GM13977 (cell line): Measurements from ENCODE around the gene PHF12.

ENCODE experiments used
- DNase-seq: peaks from one replicate; pipeline ENCODE4 v3.0.0; 2012; ENCODE audit warnings: low spot score
- CTCF ChIP-seq: IDR thresholded peaks from 2 replicates; pipeline ENCODE4 v1.5.1; 2012; ENCODE audit warnings: mild to moderate bottlenecking, control low read depth; ENCODE audit not compliant: insufficient read depth; ENCODE audit errors: extremely low read depth, missing control alignments
- in situ Hi-C: fragments of 300-500 bp; cut with MboI; formaldehyde crosslinking; loops from one replicate; pipeline ENCODE4 v1.12.0; 2022; ENCODE audit warnings: low sequenced_read_pairs, low pct_unique_long_range_greater_than_20kb, mixed read lengths, inconsistent platforms; ENCODE audit not compliant: unreplicated experiment

The PHF12 gene

DNA sequence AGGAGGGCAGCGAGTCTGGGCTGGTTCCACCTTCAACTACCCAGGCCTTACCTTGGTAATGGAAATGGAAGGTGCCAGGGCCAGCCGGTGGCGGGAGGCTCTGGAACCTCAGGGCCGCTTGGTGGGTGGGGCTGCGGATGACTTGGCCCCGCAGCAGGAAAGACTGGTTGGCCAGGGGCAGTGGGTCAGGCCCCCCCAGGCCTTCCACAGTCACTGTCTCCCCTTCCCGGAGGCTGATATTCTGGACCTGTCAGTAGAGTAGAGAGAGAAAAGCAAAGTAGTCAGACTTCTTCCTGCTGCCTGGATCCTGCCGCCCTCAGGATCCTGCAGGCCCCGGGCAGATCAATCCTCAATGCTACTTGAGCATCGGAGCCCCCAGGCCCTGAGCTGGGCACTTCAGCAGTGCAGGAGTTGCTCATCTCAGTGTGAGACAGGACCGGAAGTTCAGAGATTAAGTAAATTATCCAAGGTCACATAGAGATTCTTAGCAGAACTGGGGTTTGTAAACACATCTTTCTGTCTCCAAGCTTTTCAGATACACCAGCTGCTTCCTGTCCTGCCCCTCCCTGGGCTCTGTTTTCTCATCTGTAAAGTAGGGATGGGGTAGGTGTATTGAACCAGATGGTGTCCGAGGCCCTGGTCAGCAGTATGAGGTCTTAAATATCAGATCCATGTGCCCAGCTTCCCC, 18.5 kb upstream of the PHF12 start:
- TF ChIP-seq CTCF = no peak
- DNase-seq = no peak
- in situ Hi-C loops = loop anchor here (10.0 kb wide), 1 partner anchor 135 kb away; no protein-coding TSS in a partner anchor

DNA sequence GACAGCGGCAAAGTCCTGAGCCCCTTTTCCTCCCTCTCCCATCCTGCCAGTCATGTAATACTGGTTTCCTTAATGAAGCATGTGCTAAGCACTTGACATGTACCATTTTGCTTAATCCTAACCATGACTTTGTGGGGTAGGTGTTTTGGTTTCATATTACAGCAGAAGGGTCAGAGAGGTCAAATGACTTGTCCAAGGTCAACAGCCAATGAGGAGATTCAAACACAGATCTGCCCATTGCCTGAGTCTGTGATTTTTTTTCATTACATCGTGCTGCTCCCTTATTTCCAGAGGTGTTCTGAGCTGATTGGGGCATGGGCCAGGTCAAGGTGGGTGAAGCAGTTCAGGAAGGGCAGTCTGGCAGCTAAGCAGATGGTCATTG, 17.6 kb upstream of the PHF12 start:
- DNase-seq = no peak
- in situ Hi-C loops = no loop called here
- no peak for TF ChIP-seq CTCF

DNA sequence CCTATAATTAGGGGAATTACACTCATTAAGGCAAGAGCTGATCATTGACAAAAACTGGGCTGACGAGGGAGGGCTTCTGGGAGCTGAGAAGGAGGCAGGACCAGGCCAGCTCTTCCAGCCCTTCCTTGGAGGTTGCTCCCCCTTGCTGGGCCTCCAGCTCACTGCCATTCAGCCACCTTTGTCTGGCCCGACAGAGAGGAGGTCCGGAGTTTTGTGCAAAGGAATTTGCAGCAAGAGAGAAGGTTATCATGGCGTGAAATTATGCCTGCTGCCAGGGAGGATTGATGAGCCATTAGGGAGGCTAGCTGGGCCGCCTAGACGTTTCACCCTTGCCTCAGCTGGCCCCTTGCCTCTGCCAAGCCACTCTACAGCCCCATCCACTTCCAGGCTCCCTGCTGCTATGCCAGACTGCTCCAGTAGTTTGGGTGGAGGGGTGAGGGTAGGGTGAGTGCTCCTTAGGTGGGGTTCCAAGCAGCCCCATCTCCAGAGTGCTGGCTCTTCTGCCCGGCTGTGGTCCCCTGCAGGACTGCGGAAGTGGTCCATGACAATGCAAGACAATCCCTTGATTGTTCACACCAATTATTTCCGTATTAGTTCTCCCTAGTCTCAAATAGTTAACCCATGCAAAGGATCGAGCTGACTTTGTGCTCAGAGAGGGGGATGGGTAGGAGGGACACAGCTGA, 17.1 kb upstream of the PHF12 start:
- no peak for TF ChIP-seq CTCF
- DNase-seq = no peak
- in situ Hi-C loops = no loop called here

DNA sequence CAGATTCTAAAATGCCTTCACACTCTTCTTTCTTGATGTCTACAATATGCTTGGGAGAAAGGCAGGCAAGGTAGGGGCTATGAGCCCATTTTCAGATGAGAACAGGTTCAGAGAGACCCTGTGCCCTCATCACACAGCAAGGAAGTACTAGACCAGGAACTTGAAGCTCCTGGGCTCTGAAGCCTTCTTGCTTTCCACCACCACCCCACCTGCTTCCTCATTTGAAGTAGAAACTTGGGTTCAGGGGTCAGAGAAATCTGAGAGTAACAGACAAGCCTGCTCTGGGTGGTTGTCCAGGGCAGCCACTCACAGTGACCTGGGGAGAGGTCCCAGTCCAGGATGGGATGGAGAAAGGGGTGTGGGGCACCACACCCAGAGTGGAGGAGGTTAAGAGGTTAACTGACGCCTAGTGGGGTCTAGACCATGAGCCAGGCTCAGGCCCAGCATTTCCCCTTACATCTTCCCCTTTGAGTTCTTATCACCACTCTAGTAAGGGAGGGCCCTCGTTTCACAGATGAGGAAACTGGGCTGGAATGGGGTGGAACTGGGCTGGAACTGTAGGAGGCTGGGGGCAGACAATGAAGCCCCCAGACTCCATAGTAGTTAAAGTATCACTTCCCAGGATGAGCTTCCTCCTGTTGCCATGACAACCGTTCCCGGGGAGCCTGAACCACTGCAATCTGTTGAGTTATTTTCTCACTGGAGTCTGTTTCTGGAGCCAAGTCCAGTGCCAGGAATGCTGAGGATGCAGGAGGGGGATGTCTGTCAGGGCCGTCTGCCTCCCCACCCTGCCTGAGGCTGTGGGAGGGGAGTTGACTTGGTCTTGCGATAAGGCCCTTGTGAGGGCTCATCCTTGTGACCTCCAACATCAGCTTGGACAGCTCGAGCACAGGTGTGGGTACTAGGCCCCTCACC, 16.2 kb upstream of the PHF12 start:
- no peak for TF ChIP-seq CTCF
- in situ Hi-C loops = no loop called here
- no peak for DNase-seq

DNA sequence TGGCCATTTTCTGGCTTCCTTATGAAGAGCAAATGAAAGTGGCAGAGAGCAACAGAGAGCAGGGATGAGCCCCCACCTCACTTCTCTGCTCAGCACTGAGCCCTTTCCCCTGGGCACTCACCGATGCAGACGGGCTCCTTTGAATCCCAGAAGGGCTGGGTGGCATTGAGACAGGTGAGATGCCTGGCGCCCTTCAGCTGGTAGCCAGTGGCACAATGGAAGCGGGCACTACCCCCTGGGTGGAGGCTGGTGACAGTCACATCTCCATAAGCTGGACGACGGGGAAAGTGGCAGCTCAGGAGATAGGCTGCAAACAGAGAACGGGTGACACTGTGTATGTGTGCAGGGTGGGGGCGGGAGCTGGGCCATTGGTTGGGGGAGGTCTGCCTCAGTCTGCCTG, 12.5 kb upstream of the PHF12 start:
- TF ChIP-seq CTCF = no peak
- in situ Hi-C loops = no loop called here
- DNase-seq = no peak

DNA sequence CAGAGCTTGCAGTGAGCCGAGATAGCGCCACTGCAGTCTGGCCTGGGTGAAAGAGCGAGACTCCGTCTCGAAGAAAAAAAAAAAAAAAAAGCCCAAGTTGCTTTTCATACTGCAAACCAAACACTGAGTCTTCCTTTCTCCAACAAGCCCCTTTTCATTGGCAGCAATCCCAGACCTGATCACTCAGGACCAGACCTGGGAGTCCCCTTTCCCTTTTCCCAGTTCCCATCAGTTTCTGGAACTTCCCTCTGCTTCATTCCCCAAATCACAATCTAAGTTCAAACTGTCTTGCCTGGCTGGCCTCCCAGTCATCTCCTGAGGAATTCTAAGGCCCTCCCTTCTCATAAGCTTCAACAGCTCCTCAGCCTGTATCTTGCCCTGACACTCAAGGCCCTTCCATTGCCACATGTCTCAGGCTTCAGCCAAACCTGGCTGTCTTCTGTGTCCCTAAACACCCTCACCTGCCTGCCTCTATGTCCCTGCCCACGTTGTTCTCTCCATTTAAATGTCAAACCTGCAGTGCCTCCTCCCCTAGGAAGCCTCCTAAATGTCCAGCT, 11.8 kb upstream of the PHF12 start:
- in situ Hi-C loops = no loop called here
- no peak for DNase-seq
- no peak for TF ChIP-seq CTCF
